Measurements from ENCODE around the gene MLF1. TPM values are rescaled to one million over a fixed set of nuclear protein-coding genes. Genes with fewer than 3 reads are reported as not detected.

The MLF1 gene, protein sequence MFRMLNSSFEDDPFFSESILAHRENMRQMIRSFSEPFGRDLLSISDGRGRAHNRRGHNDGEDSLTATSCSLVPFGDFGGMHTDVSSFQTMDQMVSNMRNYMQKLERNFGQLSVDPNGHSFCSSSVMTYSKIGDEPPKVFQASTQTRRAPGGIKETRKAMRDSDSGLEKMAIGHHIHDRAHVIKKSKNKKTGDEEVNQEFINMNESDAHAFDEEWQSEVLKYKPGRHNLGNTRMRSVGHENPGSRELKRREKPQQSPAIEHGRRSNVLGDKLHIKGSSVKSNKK
- total RNA-seq (ENCODE audit: low replicate concordance), result 25.4 and 37.0 TPM in 2 replicates

DNA sequence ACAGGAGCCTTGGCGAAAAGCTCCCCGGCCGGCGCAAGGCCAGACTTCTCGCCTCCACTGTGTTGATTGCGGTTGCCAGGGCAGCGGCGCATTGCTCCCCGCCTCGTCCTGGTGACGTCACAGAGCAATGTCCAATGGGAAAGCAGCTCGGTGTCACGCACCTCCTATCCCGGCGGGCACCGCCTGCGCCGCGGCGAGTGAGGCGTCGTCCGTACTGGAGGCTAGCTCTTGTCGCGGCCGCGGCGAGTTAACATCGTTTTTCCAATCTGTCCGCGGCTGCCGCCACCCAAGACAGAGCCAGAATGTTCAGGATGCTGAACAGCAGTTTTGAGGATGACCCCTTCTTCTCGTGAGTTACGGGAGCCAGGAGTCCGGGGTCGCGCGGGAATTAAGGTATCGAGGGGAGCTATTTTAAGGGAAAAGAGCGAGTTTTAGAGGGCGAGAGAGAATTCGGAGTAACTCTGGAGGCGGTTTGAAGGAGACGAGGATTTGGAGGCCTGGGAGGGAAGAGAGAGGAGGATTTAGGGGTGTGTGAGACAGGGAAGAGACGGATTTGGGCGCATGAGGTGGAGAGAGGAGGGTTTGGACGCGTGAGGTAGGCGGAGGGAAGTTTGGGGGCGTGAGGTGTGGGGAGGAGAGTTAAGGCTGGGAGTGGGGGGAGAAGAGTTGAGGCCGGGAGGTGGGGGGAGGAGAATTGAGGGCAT is at the start of gene MLF1:
TSS of gene MLF1 (plus strand) at position 196 of the 704 bp plus-strand sequence. CDS start at position 303, 107 bp downstream.
- Mint-ChIP-seq H3K4me1 (peaks cover 19% of the 10 kb centered on the region), H3K36me3 (no peaks in the 10 kb centered on the region), H3K9me3 (no peaks in the 10 kb centered on the region), H3K27me3 (ENCODE audit: insufficient read depth, low read depth) (peaks cover 4% of the 10 kb centered on the region), H3K27ac (peak within 1 kb of the TSS; percentile 97), H3K4me3 (peak within 1 kb of the TSS; percentile 94)
- peaks cover 30% of the 10 kb centered on the region for H3K27me3 ChIP-seq
- H3K27ac ChIP-seq, result no peak within 1 kb of the TSS
- no peaks in the 10 kb centered on the region for H4K20me1 ChIP-seq (ENCODE audit: low read depth)
- H3K4me1 ChIP-seq, result no peaks in the 10 kb centered on the region
- peak within 1 kb of the TSS; percentile 97 for H2AFZ ChIP-seq (replicated peaks)
- H3K4me3 ChIP-seq, result peak within 1 kb of the TSS; percentile 50
- no peaks in the 10 kb centered on the region for H3K36me3 ChIP-seq
- no peak within 1 kb of the TSS for H3K9ac ChIP-seq
- no peaks in the 10 kb centered on the region for H3F3A ChIP-seq (ENCODE audit: low read depth)
- peak; percentile 98 for DNase-seq (ENCODE audit: low spot score)
- TF ChIP-seq EZH2phosphoT487 (IDR thresholded peaks at IDR 0.05), result no peak
- TF ChIP-seq, protein P1, sequence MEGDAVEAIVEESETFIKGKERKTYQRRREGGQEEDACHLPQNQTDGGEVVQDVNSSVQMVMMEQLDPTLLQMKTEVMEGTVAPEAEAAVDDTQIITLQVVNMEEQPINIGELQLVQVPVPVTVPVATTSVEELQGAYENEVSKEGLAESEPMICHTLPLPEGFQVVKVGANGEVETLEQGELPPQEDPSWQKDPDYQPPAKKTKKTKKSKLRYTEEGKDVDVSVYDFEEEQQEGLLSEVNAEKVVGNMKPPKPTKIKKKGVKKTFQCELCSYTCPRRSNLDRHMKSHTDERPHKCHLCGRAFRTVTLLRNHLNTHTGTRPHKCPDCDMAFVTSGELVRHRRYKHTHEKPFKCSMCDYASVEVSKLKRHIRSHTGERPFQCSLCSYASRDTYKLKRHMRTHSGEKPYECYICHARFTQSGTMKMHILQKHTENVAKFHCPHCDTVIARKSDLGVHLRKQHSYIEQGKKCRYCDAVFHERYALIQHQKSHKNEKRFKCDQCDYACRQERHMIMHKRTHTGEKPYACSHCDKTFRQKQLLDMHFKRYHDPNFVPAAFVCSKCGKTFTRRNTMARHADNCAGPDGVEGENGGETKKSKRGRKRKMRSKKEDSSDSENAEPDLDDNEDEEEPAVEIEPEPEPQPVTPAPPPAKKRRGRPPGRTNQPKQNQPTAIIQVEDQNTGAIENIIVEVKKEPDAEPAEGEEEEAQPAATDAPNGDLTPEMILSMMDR (IDR thresholded peaks at IDR 0.05), result no peak
- no peak for TF ChIP-seq EZH2 (IDR thresholded peaks at IDR 0.05)
- peak within 1 kb of the TSS; percentile 78 for H3K4me2 ChIP-seq
- no peaks in the 10 kb centered on the region for H3K9me3 ChIP-seq (ENCODE audit: low read depth)
- H3K79me2 ChIP-seq (ENCODE audit: low read depth), result no peaks in the 10 kb centered on the region

DNA sequence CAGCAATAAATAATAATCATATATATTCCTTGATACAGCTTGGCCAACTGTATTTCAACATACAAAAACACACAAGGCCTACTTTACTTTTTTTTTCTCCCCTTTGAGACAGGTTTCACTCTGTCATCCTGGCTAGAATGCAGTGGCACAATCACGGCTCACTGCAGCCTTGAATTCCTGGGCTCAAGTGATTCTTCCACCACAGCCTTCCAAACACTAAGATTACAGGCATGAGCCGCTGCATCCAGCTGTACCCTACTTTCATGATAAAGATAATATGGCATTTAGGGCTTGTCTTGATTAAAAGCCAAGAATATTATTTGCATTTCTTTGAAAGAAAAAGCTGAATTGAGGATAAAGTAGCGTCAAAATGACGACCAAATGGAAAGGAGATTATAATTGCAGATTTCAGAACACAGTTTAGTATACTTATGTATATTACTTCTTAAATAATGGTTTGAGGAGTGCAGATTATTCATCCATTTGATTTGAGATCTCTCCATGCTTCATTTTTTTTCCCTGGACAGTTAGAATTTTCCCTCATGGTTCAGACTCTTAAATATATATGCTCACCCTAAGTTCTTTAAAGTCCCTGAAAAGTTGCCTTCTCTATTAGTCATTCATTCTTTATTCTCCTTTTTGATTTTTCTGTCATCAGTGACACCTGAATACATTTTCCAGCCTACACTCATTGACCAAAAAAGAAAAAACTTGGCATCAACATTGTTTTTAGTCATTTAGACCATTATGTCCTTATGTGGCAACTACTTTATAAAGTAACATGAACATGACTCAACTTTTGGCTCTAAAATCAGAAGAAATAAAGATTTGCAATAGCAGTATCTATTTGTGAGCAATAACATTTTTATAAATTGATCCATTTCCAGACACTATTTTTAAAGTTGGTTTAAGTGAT is 48.5 kb upstream of the MLF1 start:
- H3K4me1 Mint-ChIP-seq, result no peaks in the 10 kb centered on the region
- H3K27me3 Mint-ChIP-seq (ENCODE audit: insufficient read depth, low read depth), result no peaks in the 10 kb centered on the region
- H3K36me3 Mint-ChIP-seq, result no peaks in the 10 kb centered on the region
- no peak overlapping the region for H3K27ac Mint-ChIP-seq
- TF ChIP-seq EZH2phosphoT487 (IDR thresholded peaks at IDR 0.05), result no peak
- TF ChIP-seq EZH2 (IDR thresholded peaks at IDR 0.05), result no peak
- TF ChIP-seq, protein P1 (IDR thresholded peaks at IDR 0.05), result no peak
- no peak overlapping the region for H3K4me2 ChIP-seq
- H3K9me3 ChIP-seq (ENCODE audit: low read depth), result no peaks in the 10 kb centered on the region
- no peak overlapping the region for H3K4me3 ChIP-seq
- H3K4me3 Mint-ChIP-seq, result no peak overlapping the region
- no peaks in the 10 kb centered on the region for H3K27me3 ChIP-seq
- H2AFZ ChIP-seq (replicated peaks), result no peak overlapping the region
- H3K79me2 ChIP-seq (ENCODE audit: low read depth), result no peaks in the 10 kb centered on the region
- H3K9me3 Mint-ChIP-seq, result peaks cover under 1% of the 10 kb centered on the region
- no peaks in the 10 kb centered on the region for H3K4me1 ChIP-seq
- H3K36me3 ChIP-seq, result no peaks in the 10 kb centered on the region
- H3F3A ChIP-seq (ENCODE audit: low read depth), result no peaks in the 10 kb centered on the region
- no peaks in the 10 kb centered on the region for H4K20me1 ChIP-seq (ENCODE audit: low read depth)
- H3K27ac ChIP-seq, result no peak overlapping the region
- DNase-seq (ENCODE audit: low spot score), result no peak
- no peak overlapping the region for H3K9ac ChIP-seq

DNA sequence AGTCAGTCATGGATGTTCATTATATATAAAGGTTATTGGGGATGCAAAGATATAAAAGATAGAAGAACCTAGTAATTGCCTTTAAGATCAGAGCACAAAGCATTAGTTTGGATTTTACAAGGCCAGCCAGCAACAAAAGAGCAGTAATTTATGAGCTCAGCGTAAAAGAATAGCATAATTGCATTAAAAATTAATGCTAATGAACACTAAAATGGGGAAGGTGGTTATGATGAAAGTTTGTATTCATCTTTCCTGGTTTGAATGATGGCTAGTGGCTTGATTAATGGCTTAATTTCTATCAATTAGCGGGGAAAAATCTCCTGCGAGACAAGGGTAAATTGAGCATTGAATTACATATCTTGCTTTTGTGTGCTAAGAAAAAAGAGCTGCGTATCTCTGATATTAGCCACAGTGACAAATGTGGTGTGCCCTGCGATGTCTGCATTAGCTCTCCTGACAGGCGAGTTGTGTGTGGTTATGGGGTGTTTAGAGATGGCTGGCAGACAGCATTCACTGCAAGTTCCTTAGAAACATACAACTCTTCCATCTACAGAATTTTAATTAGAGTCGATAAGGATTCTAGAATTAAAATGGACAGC is 42.8 kb upstream of the MLF1 start:
- no peaks in the 10 kb centered on the region for H3K36me3 Mint-ChIP-seq
- no peaks in the 10 kb centered on the region for H3K9me3 Mint-ChIP-seq
- Histone ChIP-seq H3K4me3 (no peak overlapping the region), H2AFZ (replicated peaks) (no peak overlapping the region), H4K20me1 (ENCODE audit: low read depth) (no peaks in the 10 kb centered on the region), H3K9ac (no peak overlapping the region), H3K36me3 (no peaks in the 10 kb centered on the region), H3K4me1 (no peaks in the 10 kb centered on the region), H3K27ac (no peak overlapping the region), H3K79me2 (ENCODE audit: low read depth) (no peaks in the 10 kb centered on the region), H3F3A (ENCODE audit: low read depth) (no peaks in the 10 kb centered on the region), H3K4me2 (no peak overlapping the region), H3K9me3 (ENCODE audit: low read depth) (no peaks in the 10 kb centered on the region), H3K27me3 (no peaks in the 10 kb centered on the region)
- TF ChIP-seq, protein P1 (IDR thresholded peaks at IDR 0.05), result no peak
- TF ChIP-seq EZH2 (IDR thresholded peaks at IDR 0.05) (no peak), EZH2phosphoT487 (IDR thresholded peaks at IDR 0.05) (no peak)
- H3K27me3 Mint-ChIP-seq (ENCODE audit: insufficient read depth, low read depth), result no peaks in the 10 kb centered on the region
- no peak for DNase-seq (ENCODE audit: low spot score)
- no peak overlapping the region for H3K27ac Mint-ChIP-seq
- H3K4me1 Mint-ChIP-seq, result no peaks in the 10 kb centered on the region
- no peak overlapping the region for H3K4me3 Mint-ChIP-seq
